ENCODE measurements around the gene ERBB2. TPM values are rescaled to one million over a fixed set of nuclear protein-coding genes. Genes with fewer than 3 reads are reported as not detected.

ERBB2 gene
- total and polyA plus RNA-seq, 2 of the 13 experiments (the other 11 are each of a cell fraction or from before 2014, with no cell fraction given) = 57.7 to 64.1 TPM

GRCh38 chr17:39687546-39688474 lies 12.1 kb upstream of the ERBB2 start, which contains the start of gene PGAP3 (continued):
- peak; percentile 87 for TF ChIP-seq JARID2 (CRISPR knock-in tag; IDR thresholded peaks at IDR 0.05; ENCODE audit: insufficient replicate concordance)
- TF ChIP-seq ZNF121 (CRISPR knock-in tag; IDR thresholded peaks at IDR 0.05) = peak; percentile 40; the same call in 1 of the 2 replicates
- TF ChIP-seq FOXJ3 (CRISPR knock-in tag; IDR thresholded peaks at IDR 0.05; ENCODE audit: borderline replicate concordance) = peak; percentile 62; the same call in 1 of the 2 replicates
- no peak for TF ChIP-seq SMARCC2 (IDR thresholded peaks at IDR 0.05)
- 0 out of 2 replicates have a peak, but pooled peaks have one; percentile 30 for TF ChIP-seq ZNF761 (CRISPR knock-in tag; conservative IDR thresholded peaks at IDR 0.05)
- TF ChIP-seq ZNF180 (CRISPR knock-in tag; IDR thresholded peaks at IDR 0.05; ENCODE audit: borderline replicate concordance, low read depth) = no peak
- TF ChIP-seq ZNF205 (CRISPR knock-in tag; IDR thresholded peaks at IDR 0.05) = peak; percentile 56; the same call in 1 of the 2 replicates
- no peak for TF ChIP-seq MAZ (IDR thresholded peaks at IDR 0.05; ENCODE audit: borderline replicate concordance, low read depth, low read length)
- peak; percentile 56 for TF ChIP-seq MAZ (CRISPR knock-in tag; IDR thresholded peaks at IDR 0.05; ENCODE audit: low read depth)
- TF ChIP-seq MIXL1 (CRISPR knock-in tag; IDR thresholded peaks at IDR 0.05) = peak; percentile 46
- no peak for TF ChIP-seq SRY (CRISPR knock-in tag; IDR thresholded peaks at IDR 0.05)
- no peak for TF ChIP-seq ZFP62 (CRISPR knock-in tag; IDR thresholded peaks at IDR 0.05)
- TF ChIP-seq ZNF614 (CRISPR knock-in tag; IDR thresholded peaks at IDR 0.05; ENCODE audit: borderline replicate concordance) = peak; percentile 70; the same call in 1 of the 2 replicates
- no peak for TF ChIP-seq ZNF235 (CRISPR knock-in tag; IDR thresholded peaks at IDR 0.05; ENCODE audit: borderline replicate concordance)
- 0 out of 2 replicates have a peak, but pooled peaks have one; percentile 16 for TF ChIP-seq ZNF83 (CRISPR knock-in tag; IDR thresholded peaks at IDR 0.05; ENCODE audit: borderline replicate concordance)
- TF ChIP-seq ZBTB34 (CRISPR knock-in tag; IDR thresholded peaks at IDR 0.05) = no peak
- no peak for TF ChIP-seq ZNF225 (CRISPR knock-in tag; IDR thresholded peaks at IDR 0.05)
- peak in 1 of 2 experiments; percentile 81; a peak in 2 of 4 replicates for TF ChIP-seq KLF16 (CRISPR knock-in tag; IDR thresholded peaks at IDR 0.05)
- peak; percentile 83; the same call in 1 of the 2 replicates for TF ChIP-seq ZNF891 (CRISPR knock-in tag; IDR thresholded peaks at IDR 0.05)
- TF ChIP-seq KDM2A (CRISPR knock-in tag; IDR thresholded peaks at IDR 0.05; ENCODE audit: borderline replicate concordance, low read depth) = peak; percentile 67
- peak; percentile 98 for TF ChIP-seq ZNF639 (CRISPR knock-in tag; conservative IDR thresholded peaks at IDR 0.05)
- no peak for TF ChIP-seq ZNF883 (CRISPR knock-in tag; IDR thresholded peaks at IDR 0.05; ENCODE audit: not compliant biosample characterization)
- TF ChIP-seq KLF13 (CRISPR knock-in tag; IDR thresholded peaks at IDR 0.05) = no peak
- no peak; the same call in 1 of the 2 replicates for TF ChIP-seq PPARG (CRISPR knock-in tag; conservative IDR thresholded peaks at IDR 0.05)
- TF ChIP-seq TRIM22 (IDR thresholded peaks at IDR 0.05) = no peak
